ENCODE measurements around the gene PPP1R9B. TPM values are rescaled to one million over a fixed set of nuclear protein-coding genes. Genes with fewer than 3 reads are reported as not detected.

PPP1R9B gene
- total and polyA plus RNA-seq, 2 of the 8 experiments (the other 6 are each of a cell fraction or from before 2014, with no cell fraction given) = 5.2 to 13.1 TPM

- no peak for TF ChIP-seq SUZ12 (IDR thresholded peaks at IDR 0.05; ENCODE audit: low read length)
- no peak for TF ChIP-seq RNF2 (IDR thresholded peaks at IDR 0.05; ENCODE audit: borderline replicate concordance, low read depth, low read length, missing control alignments, poor library complexity, severe bottlenecking)
- no peak for TF ChIP-seq EZH2 (IDR thresholded peaks at IDR 0.05; ENCODE audit: low read depth, low read length, severe bottlenecking)
- TF ChIP-seq RAD21 (IDR thresholded peaks at IDR 0.05 in 1 of 2, conservative IDR thresholded peaks at IDR 0.05 in 1 of 2; ENCODE audit: low read depth in 2 of 2, low read length in 2 of 2) = peak; percentile 68 to 73
- no peak for TF ChIP-seq KDM5A (IDR thresholded peaks at IDR 0.05; ENCODE audit: low read length)
- TF ChIP-seq FOSL1 (IDR thresholded peaks at IDR 0.05; ENCODE audit: insufficient read depth, low read depth, low read length) = no peak
- no peak for TF ChIP-seq RXRA (IDR thresholded peaks at IDR 0.05; ENCODE audit: insufficient read depth, low read depth, low read length)
- TF ChIP-seq GABPA (IDR thresholded peaks at IDR 0.05; ENCODE audit: borderline replicate concordance, insufficient read depth, low read length) = no peak
- TF ChIP-seq SP2 (IDR thresholded peaks at IDR 0.05; ENCODE audit: low read length) = no peak
- TF ChIP-seq SP1 (IDR thresholded peaks at IDR 0.05; ENCODE audit: low read depth, low read length) = no peak
- peak; percentile 81; the same call in 1 of the 2 replicates for TF ChIP-seq KDM1A (IDR thresholded peaks at IDR 0.05; ENCODE audit: borderline replicate concordance, low read length)
- TF ChIP-seq JUN (IDR thresholded peaks at IDR 0.05; ENCODE audit: low read depth, low read length) = no peak
- TF ChIP-seq SP4 (IDR thresholded peaks at IDR 0.05; ENCODE audit: low read length) = no peak
- TF ChIP-seq YY1 (IDR thresholded peaks at IDR 0.05; ENCODE audit: low read depth, low read length) = no peak
Observed at GRCh38 chr17:50114849-50115357, 35.6 kb downstream of the PPP1R9B start (continued).
